ENCODE results near the gene HIBCH. TPM values are rescaled to one million over a fixed set of nuclear protein-coding genes. Genes with fewer than 3 reads are reported as not detected.

The HIBCH gene
- total RNA-seq, 1 experiment from 2014 or later: 24.7 TPM

DNA sequence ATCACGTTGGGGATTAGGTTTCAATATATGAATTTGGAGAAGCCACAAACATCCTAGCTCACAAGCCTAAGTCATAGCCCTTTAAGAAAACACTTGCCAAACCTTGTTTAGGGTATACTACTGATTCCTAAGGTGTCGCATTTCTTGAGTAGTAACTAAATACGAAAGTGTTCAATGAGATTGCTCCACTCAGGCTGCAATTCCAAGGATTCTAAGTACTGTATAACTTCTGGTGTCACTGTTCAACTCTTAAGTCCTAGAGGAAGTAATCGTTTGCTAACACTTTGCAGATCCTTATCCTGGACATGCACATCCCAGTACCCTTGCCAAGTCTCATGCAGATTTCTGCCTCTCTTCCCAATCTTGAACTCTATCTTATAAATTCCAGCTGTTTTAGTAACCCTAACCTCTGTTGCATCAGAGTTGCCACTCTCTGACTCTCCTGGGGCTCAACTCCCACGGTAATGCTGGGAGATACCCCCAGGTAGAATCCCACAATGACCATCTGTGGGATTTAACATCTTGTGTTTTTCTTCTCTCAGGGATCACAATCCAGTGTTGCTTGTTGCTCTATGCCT lies 122.4 kb downstream of the HIBCH start:
- ChIA-PET CTCF (interaction anchor here (1.1 kb wide), 1 partner anchor 17 kb away, joined by 3 read pairs; a partner anchor contains a TSS), POLR2A (no interaction called here), RAD21 (ENCODE audit: low non-redundant PET in 1 of 2, low total read pairs in 2 of 2, uncharacterized antibody in 2 of 2, unreplicated experiment in 2 of 2) (no interaction called here)
- Histone ChIP-seq H3K79me2 (ENCODE audit: insufficient read depth, low read length) (no peaks in the 10 kb centered on the region), H3K27ac (ENCODE audit: low read depth, low read length) (no peak overlapping the region), H3K4me3 (replicated peaks in 1 of 2; ENCODE audit: low read depth in 1 of 2, low read length in 2 of 2) (no peak overlapping the region), H3K4me1 (ENCODE audit: control insufficient read depth in 1 of 2, insufficient read depth in 2 of 2, low read length in 2 of 2) (no peaks in the 10 kb centered on the region), H3K9ac (ENCODE audit: low read length) (no peak overlapping the region), H3K27me3 (ENCODE audit: insufficient read depth, low read length) (no peaks in the 10 kb centered on the region), H4K20me1 (ENCODE audit: insufficient read depth) (no peaks in the 10 kb centered on the region), H3K9me3 (ENCODE audit: control insufficient read depth in 1 of 2, insufficient read depth in 1 of 2, low read depth in 1 of 2, low read length in 2 of 2) (no peaks in the 10 kb centered on the region), H3K36me3 (ENCODE audit: control insufficient read depth in 1 of 2, insufficient read depth in 2 of 2, low read length in 2 of 2) (no peaks in the 10 kb centered on the region), H2AFZ (ENCODE audit: low read depth, low read length, poor library complexity, severe bottlenecking) (no peak overlapping the region), H3K4me2 (ENCODE audit: low read length) (no peak overlapping the region), H3K9me2 (ENCODE audit: insufficient read depth) (no peaks in the 10 kb centered on the region)
- no TSS peak for BruUV-seq (replicated peaks)
- intact Hi-C loops (cut with micrococcal nuclease): no loop called here
- ATAC-seq (no peak), DNase-seq (ENCODE audit: low read depth, low spot score) (no peak)
- TF ChIP-seq, protein P1, sequence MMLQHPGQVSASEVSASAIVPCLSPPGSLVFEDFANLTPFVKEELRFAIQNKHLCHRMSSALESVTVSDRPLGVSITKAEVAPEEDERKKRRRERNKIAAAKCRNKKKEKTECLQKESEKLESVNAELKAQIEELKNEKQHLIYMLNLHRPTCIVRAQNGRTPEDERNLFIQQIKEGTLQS (IDR thresholded peaks at IDR 0.05): no peak
- TF ChIP-seq JUND (IDR thresholded peaks at IDR 0.05) (no peak), CTCF (IDR thresholded peaks at IDR 0.05 in 2 of 3, conservative IDR thresholded peaks at IDR 0.05 in 1 of 3; ENCODE audit: borderline replicate concordance in 1 of 3, insufficient read depth in 1 of 3, low read depth in 2 of 3, low read length in 2 of 3) (no peak), ZFX (IDR thresholded peaks at IDR 0.05) (no peak), SIN3A (IDR thresholded peaks at IDR 0.05; ENCODE audit: low read depth) (no peak), REST (IDR thresholded peaks at IDR 0.05; ENCODE audit: low read depth) (no peak), EZH2phosphoT487 (IDR thresholded peaks at IDR 0.05; ENCODE audit: borderline replicate concordance) (no peak), SRF (IDR thresholded peaks at IDR 0.05; ENCODE audit: low read depth) (no peak), POLR2A (IDR thresholded peaks at IDR 0.05; ENCODE audit: borderline replicate concordance, extremely low read depth, insufficient read depth, insufficient read length) (no peak), EZH2 (IDR thresholded peaks at IDR 0.05) (no peak)
- TF ChIP-seq, protein P2, sequence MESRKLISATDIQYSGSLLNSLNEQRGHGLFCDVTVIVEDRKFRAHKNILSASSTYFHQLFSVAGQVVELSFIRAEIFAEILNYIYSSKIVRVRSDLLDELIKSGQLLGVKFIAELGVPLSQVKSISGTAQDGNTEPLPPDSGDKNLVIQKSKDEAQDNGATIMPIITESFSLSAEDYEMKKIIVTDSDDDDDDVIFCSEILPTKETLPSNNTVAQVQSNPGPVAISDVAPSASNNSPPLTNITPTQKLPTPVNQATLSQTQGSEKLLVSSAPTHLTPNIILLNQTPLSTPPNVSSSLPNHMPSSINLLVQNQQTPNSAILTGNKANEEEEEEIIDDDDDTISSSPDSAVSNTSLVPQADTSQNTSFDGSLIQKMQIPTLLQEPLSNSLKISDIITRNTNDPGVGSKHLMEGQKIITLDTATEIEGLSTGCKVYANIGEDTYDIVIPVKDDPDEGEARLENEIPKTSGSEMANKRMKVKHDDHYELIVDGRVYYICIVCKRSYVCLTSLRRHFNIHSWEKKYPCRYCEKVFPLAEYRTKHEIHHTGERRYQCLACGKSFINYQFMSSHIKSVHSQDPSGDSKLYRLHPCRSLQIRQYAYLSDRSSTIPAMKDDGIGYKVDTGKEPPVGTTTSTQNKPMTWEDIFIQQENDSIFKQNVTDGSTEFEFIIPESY (IDR thresholded peaks at IDR 0.05; ENCODE audit: extremely low read depth, insufficient replicate concordance, low read length): no peak

Measured in HCT116 (cell line).